KMS-11 (cell line): Measurements from ENCODE around the gene NFKBIZ.

Source experiments
- H2AFZ ChIP-seq: fragments of 200-600 bp; sonication (generic); 2 replicates; pipeline ENCODE4 v1.6.1; 2016; ENCODE audit warnings: antibody characterized with exemption, mixed run types, low read depth
- H3K27ac ChIP-seq: fragments of 200-600 bp; sonication (generic); 2 replicates; pipeline ENCODE4 v1.6.1; 2016; ENCODE audit warnings: mild to moderate bottlenecking, mixed run types
- H3K27me3 ChIP-seq: fragments of 200-600 bp; sonication (generic); 2 replicates; pipeline ENCODE4 v1.6.1; 2017; ENCODE audit warnings: mild to moderate bottlenecking, low read depth, mixed run types, moderate library complexity; ENCODE audit not compliant: insufficient read depth
- H3K36me3 ChIP-seq: fragments of 200-600 bp; sonication (generic); 2 replicates; pipeline ENCODE4 v1.6.1; 2017; ENCODE audit warnings: mild to moderate bottlenecking, mixed run types; ENCODE audit not compliant: insufficient read depth
- H3K4me1 ChIP-seq: fragments of 200-600 bp; sonication (generic); 2 replicates; pipeline ENCODE4 v1.6.1; 2016; ENCODE audit warnings: mild to moderate bottlenecking, low read depth, mixed run types; ENCODE audit not compliant: poor library complexity, severe bottlenecking
- H3K4me2 ChIP-seq: fragments of 200-600 bp; sonication (generic); 2 replicates; pipeline ENCODE4 v1.7.0; 2016; ENCODE audit warnings: mild to moderate bottlenecking, mixed run types
- H3K4me3 ChIP-seq: fragments of 200-600 bp; sonication (generic); IDR thresholded peaks from 2 replicates; pipeline ENCODE4 v1.6.1; 2017; ENCODE audit warnings: low read depth, low read length, mixed read lengths; ENCODE audit not compliant: insufficient read depth
- H3K79me2 ChIP-seq: fragments of 200-600 bp; sonication (generic); 2 replicates; pipeline ENCODE4 v1.6.1; 2016; ENCODE audit warnings: low read depth, mixed run types; ENCODE audit not compliant: insufficient read depth
- H3K9ac ChIP-seq: fragments of 200-600 bp; sonication (generic); 2 replicates; pipeline ENCODE4 v1.6.1; 2016; ENCODE audit warnings: mild to moderate bottlenecking, mixed run types
- H4K20me1 ChIP-seq: fragments of 200-600 bp; sonication (generic); 2 replicates; pipeline ENCODE4 v1.6.1; 2016; ENCODE audit warnings: mild to moderate bottlenecking, mixed run types; ENCODE audit not compliant: insufficient read depth
- CTCF ChIP-seq: fragments of 200-600 bp; sonication (generic); conservative IDR thresholded peaks from 2 replicates; pipeline ENCODE4 v1.6.1; 2017; ENCODE audit warnings: low read depth, mild to moderate bottlenecking, antibody characterized with exemption, low read length, moderate library complexity, mixed read lengths

Gene NFKBIZ

GRCh38 chr3:101868534-101869464 lies 19.5 kb downstream of the NFKBIZ start:
- no peak overlapping the region for H3K27ac ChIP-seq
- no peaks in the 10 kb centered on the region for H3K27me3 ChIP-seq
- H3K4me3 ChIP-seq, result no peak overlapping the region
- H3K4me2 ChIP-seq, result no peak overlapping the region
- H3K4me1 ChIP-seq, result no peaks in the 10 kb centered on the region
- no peaks in the 10 kb centered on the region for H4K20me1 ChIP-seq
- no peak for TF ChIP-seq CTCF
- no peaks in the 10 kb centered on the region for H3K79me2 ChIP-seq
- H3K9ac ChIP-seq, result no peak overlapping the region
- no peak overlapping the region for H2AFZ ChIP-seq
- H3K36me3 ChIP-seq, result no peaks in the 10 kb centered on the region

GRCh38 chr3:101870138-101870537 lies 20.8 kb downstream of the NFKBIZ start:
- no peaks in the 10 kb centered on the region for H3K79me2 ChIP-seq
- no peaks in the 10 kb centered on the region for H4K20me1 ChIP-seq
- no peaks in the 10 kb centered on the region for H3K36me3 ChIP-seq
- no peak overlapping the region for H2AFZ ChIP-seq
- H3K27ac ChIP-seq, result no peak overlapping the region
- no peak for TF ChIP-seq CTCF
- no peak overlapping the region for H3K4me3 ChIP-seq
- H3K4me2 ChIP-seq, result no peak overlapping the region
- H3K9ac ChIP-seq, result no peak overlapping the region
- H3K4me1 ChIP-seq, result no peaks in the 10 kb centered on the region
- H3K27me3 ChIP-seq, result no peaks in the 10 kb centered on the region

DNA sequence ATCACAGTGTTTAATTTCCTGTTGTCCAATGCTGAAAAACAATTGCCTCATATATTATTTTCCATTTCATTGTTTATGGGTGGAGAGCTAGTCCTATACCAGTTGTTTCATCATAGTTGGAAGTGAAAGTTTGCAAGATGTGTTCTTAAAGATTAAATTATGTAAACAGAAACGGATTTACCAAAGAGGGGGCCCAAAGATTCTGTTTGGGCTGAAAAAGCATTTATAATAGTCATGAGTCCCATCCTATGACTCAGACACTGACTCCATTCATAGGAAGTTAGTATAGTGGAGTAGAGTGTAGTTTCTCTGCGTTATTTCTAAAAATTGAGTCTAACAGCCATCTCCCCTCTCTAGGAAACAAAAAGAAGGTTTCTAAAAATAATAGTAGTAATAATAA lies 24.3 kb downstream of the NFKBIZ start:
- Histone ChIP-seq H3K79me2 (no peaks in the 10 kb centered on the region), H2AFZ (no peak overlapping the region), H3K4me3 (no peak overlapping the region), H4K20me1 (no peaks in the 10 kb centered on the region), H3K9ac (no peak overlapping the region), H3K36me3 (no peaks in the 10 kb centered on the region), H3K27ac (no peak overlapping the region), H3K4me2 (no peak overlapping the region), H3K27me3 (no peaks in the 10 kb centered on the region), H3K4me1 (no peaks in the 10 kb centered on the region)
- no peak for TF ChIP-seq CTCF

GRCh38 chr3:101876142-101876541 lies 26.8 kb downstream of the NFKBIZ start:
- Histone ChIP-seq H2AFZ (no peak overlapping the region), H3K4me2 (no peak overlapping the region), H3K4me1 (peaks cover 4% of the 10 kb centered on the region)

More at GRCh38 chr3:101876142-101876541, 26.8 kb downstream of the NFKBIZ start:
- H3K9ac ChIP-seq, result no peak overlapping the region
- no peak for TF ChIP-seq CTCF
- H3K27ac ChIP-seq, result no peak overlapping the region
- no peaks in the 10 kb centered on the region for H3K79me2 ChIP-seq
- no peak overlapping the region for H3K4me3 ChIP-seq
- no peaks in the 10 kb centered on the region for H3K36me3 ChIP-seq
- no peaks in the 10 kb centered on the region for H3K27me3 ChIP-seq
- H4K20me1 ChIP-seq, result no peaks in the 10 kb centered on the region
